HG02943 (cell line): ENCODE results near the gene SIRT6.
"Not testable (repeated sequence)": the region's sequence is repeated elsewhere in the genome, so short reads cannot be mapped to it uniquely, and the experiment has no call there.

Experiments used
- ATAC-seq: cut with Tn5 transposase; IDR thresholded peaks from one replicate; pipeline ENCODE4 v1.9.1; 2021; ENCODE audit warnings: mild to moderate bottlenecking, low read depth, moderate library complexity; ENCODE audit not compliant: unreplicated experiment

Gene SIRT6

GRCh38 chr19:4177146-4177545 lies 5.2 kb downstream of the SIRT6 start:
- no peak for ATAC-seq

DNA sequence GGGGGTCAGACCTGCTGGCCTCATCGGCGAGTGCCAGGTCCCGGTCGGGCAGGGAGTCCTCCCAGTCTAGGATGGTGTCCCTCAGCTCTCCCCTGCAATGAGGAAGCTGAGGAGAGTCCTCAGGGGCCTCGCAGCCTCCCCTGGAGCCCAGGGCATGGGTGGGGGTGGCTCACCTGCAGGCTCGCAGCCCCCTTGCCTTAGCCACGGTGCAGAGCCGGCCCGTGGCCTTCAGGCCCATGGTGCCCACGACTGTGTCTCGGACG lies 6.8 kb downstream of the SIRT6 start:
- no peak for ATAC-seq

DNA sequence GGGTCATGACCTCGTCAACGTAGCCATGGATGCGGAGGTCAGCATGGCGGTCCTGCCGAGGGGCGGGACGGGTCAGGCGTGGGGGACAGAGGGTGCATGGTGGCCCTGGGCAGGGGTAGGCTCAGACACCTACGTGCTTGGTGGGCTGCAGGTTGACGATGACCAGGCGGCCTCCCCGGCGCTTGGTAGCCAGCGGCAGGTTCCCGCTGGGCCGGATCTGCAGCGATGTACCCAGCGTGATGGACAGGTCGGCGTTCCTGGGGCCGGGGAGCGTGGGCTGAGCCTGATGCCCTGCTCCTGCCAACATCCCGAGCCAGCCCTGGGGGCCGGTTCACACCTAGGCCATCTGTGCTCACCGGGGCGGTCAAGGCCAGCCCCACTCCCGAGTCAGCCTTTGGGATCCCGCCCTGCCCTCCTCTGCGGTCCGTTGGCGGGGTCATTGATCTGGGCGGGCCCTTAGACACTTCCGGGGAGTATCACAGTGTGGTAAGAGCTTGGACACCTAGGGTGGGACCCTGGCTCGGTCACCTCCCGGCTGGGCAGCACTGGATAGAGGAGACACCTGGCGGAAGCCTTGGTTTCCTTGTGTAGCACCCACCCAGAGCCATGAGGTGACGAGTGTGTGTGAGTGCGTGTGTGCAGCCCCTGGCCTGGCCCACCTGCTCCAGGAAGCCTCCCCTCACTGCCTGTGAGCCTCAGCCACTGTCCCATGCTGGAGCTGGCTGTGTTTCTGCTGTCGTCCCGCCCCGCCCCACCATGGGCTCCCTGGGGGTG lies 7.3 kb downstream of the SIRT6 start:
- ATAC-seq, result no peak

- no peak for ATAC-seq
These were observed 8.0 kb downstream of the SIRT6 start for GRCh38 chr19:4174213-4174894.

- no peak for ATAC-seq
These were observed 8.7 kb downstream of the SIRT6 start for GRCh38 chr19:4173479-4174212.

GRCh38 chr19:4172861-4173473 lies 9.4 kb downstream of the SIRT6 start:
- ATAC-seq, result no peak

DNA sequence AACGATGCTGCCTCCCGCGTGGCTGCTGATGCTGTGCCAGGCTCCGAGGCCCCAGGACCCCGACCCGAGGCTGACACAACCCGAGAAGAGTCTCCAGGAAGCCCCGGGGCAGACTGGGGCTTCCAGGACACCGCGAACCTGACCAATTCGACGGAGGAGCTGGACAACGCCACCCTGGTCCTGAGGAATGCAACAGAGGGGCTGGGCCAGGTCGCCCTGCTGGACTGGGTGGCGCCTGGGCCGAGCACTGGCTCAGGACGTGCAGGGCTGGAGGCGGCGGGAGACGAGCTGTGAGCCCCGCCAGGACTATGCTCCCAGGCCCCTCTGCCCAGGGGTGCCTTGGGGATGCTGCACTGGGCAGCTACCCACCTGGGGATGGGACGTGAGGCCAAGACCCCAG lies 10.7 kb downstream of the SIRT6 start:
- no peak for ATAC-seq

GRCh38 chr19:4164262-4164661 lies 18.1 kb downstream of the SIRT6 start:
- no peak for ATAC-seq

- no peak for ATAC-seq
These were observed 20.8 kb downstream of the SIRT6 start for GRCh38 chr19:4161415-4162077.

DNA sequence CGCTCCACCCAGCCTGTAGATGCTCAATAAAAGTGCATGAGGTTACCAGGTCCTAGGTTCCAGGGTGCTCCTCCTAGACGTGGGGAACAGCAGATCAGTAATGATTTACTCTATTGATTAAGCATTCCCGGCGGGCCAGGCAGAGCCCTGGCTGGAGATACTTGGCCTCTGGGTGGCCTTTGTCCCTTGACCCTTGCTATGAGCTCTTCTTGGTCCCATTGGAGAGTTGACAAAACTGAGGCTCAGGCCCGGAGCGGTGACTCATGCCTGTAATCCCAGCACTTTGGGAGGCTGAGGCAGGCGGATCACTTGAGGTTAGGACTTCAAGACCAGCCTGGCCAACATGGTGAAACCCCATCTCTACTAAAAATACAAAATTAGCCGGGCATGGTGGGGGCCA lies 24.4 kb downstream of the SIRT6 start:
- ATAC-seq, result not testable (repeated sequence)

- no peak for ATAC-seq
These were observed 25.2 kb downstream of the SIRT6 start for GRCh38 chr19:4157164-4157563.

- no peak for ATAC-seq
These were observed 27.6 kb downstream of the SIRT6 start for GRCh38 chr19:4154571-4155312.

DNA sequence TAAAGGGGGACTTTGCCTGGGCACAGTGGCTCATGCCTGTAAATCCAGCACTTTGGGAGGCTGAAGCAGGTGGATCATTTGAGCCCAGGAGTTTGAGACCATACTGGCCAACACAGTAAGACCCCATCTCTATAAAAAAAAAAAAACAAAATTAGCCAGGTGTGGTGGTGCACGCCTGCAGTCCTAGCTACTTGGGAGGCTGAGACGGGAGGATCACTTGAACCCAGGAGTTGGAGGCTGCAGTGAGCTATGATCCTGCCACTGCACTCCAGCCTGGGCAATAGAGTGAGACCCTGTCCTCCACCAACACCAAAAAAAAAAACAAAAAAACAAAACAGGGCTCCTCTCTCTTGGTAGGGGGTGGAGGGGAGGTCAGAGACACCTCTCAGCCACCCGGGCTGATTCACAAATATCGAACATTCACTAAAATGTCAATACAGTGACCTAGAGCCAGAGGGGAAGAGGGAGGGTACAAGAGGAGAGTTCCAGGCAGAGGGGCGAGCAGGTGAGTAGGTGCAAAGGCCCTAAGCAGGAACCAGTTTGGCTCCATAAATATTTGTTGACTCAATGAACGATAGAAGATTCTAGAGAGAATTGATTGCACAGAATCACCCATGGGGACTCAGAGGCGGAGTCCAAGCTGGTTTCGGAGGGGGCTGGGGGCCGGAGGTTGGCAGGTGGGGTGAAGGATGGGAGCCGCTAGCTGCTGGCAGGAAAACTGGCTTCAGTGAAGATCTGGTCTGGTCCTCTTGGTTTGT lies 29.9 kb downstream of the SIRT6 start:
- ATAC-seq, result no peak

GRCh38 chr19:4151623-4152022 lies 30.7 kb downstream of the SIRT6 start:
- ATAC-seq, result no peak

DNA sequence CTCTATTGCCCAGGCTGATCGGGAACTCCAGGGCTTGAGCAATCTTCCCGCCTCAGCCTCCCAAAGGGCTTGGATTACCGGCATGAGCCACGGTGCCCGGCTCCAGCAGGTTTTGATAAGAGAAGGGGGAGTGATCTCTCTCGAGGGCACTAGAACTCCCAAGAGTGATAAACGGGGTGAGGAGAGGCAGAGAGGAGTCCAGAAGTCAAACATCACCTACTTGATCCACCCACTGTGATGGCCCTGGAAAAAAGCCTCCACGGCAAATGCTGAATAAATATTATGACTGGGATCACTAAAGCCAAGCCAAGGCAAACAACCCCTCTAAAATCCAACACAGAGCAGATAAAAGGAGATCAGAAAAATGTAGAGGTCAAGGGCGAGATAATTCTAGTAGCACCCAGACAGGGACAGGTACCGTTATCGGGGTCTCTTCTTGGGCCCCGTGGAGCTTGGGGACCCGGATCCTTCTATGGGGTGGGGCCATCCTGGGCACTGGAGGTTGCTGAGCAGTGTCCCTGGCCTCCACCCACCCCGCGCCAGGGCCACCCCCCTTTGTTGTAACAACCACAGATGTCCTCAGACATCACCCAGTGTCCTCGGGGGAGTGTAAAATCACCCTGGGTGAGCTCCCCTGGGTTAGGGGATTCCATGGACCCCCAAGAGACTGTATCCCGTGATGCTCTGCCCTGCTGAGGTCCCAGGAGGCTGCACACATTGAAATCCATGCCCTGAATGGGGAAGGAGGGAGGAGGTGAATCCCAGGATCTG lies 32.7 kb downstream of the SIRT6 start:
- ATAC-seq, result no peak

- ATAC-seq, result no peak
These were observed 37.6 kb downstream of the SIRT6 start for GRCh38 chr19:4144666-4145249.

DNA sequence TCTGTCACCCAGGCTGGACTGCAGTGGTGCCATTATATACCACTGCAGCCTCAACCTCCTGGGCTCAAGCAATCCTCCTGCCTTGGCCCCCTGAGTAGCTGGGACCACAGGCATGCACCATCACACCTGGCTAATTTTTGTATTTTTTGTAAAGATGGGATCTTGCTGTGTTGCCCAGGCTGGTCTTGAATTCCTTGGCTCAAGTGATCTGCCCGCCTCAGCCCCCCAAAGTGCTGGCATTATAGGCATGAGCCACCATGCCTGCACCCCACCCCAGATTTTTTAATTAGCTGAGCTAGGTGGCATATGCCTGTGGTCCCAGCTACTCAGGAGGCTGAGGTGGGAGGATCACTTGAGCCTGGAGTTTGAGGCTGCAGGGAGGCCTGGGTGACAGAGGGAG lies 39.4 kb downstream of the SIRT6 start:
- ATAC-seq, result not testable (repeated sequence)

DNA sequence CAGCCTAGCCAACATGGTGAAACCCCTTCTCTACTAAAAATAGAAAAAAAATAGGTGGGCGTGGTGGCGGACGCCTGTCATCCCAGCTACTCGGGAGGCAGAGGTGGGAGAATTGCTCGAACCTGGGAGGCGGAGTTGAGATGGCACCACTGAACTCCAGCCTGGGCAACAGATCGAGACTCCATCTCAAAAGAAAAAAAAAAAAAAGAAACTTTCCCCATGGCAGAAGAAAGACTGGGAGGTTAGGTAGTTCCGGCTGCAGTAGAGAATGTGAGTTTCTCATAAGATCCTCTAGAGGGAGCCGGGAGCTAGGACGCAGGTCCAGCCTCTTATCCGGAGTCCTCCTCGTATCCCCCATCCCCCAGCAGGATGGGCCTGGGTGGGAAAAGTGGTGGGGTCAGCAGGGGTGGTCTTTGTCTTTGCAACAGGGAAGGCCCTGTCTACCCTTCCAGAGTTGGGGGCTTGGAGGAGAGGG lies 42.1 kb downstream of the SIRT6 start:
- no peak for ATAC-seq
